ENCODE results near the gene AGPS.

The AGPS gene

GRCh38 chr2:177460973-177461585 lies 68.5 kb downstream of the AGPS start:
- H3K4me3 ChIP-seq (replicated peaks; ENCODE audit: low read depth, low read length): no peak overlapping the region
- DNase-seq (ENCODE audit: extremely low read depth, low read depth): no peak
- no peak for TF ChIP-seq CTCF (IDR thresholded peaks at IDR 0.05; ENCODE audit: low read depth, low read length, missing control alignments)

- TF ChIP-seq CTCF (IDR thresholded peaks at IDR 0.05; ENCODE audit: low read depth, low read length, missing control alignments): no peak
- no peak for DNase-seq (ENCODE audit: extremely low read depth, low read depth)
These were observed 72.0 kb downstream of the AGPS start for GRCh38 chr2:177464549-177464948.

GRCh38 chr2:177465400-177466138 lies 73.0 kb downstream of the AGPS start:
- no peak for TF ChIP-seq CTCF (IDR thresholded peaks at IDR 0.05; ENCODE audit: low read depth, low read length, missing control alignments)
- no peak overlapping the region for H3K4me3 ChIP-seq (replicated peaks; ENCODE audit: low read depth, low read length)
- DNase-seq (ENCODE audit: extremely low read depth, low read depth): no peak

More at GRCh38 chr2:177464549-177464948, 72.0 kb downstream of the AGPS start:
- no peak overlapping the region for H3K4me3 ChIP-seq (replicated peaks; ENCODE audit: low read depth, low read length)

- no peak overlapping the region for H3K4me3 ChIP-seq (replicated peaks; ENCODE audit: low read depth, low read length)
- no peak for TF ChIP-seq CTCF (IDR thresholded peaks at IDR 0.05; ENCODE audit: low read depth, low read length, missing control alignments)
- DNase-seq (ENCODE audit: extremely low read depth, low read depth): no peak
These were observed 74.0 kb downstream of the AGPS start for GRCh38 chr2:177466337-177467195.

GRCh38 chr2:177467646-177468045 lies 75.1 kb downstream of the AGPS start:
- no peak for TF ChIP-seq CTCF (IDR thresholded peaks at IDR 0.05; ENCODE audit: low read depth, low read length, missing control alignments)
- DNase-seq (ENCODE audit: extremely low read depth, low read depth): no peak
- no peak overlapping the region for H3K4me3 ChIP-seq (replicated peaks; ENCODE audit: low read depth, low read length)

- no peak for TF ChIP-seq CTCF (IDR thresholded peaks at IDR 0.05; ENCODE audit: low read depth, low read length, missing control alignments)
- DNase-seq (ENCODE audit: extremely low read depth, low read depth): no peak
- H3K4me3 ChIP-seq (replicated peaks; ENCODE audit: low read depth, low read length): no peak overlapping the region
These were observed 79.4 kb downstream of the AGPS start for GRCh38 chr2:177471990-177472389.
